Mammary epithelial cell (primary cell): Measurements from ENCODE around the gene MCF2L.

Source experiments
- EZH2 ChIP-seq: IDR thresholded peaks from 2 replicates; pipeline ENCODE4 v1.6.1; 2012; ENCODE audit warnings: low read length, inconsistent platforms, borderline replicate concordance
- TF ChIP-seq, protein P1 (sequence below), 2 donors: IDR thresholded peaks in 1 of 2; conservative IDR thresholded peaks in 1 of 2; 2 replicates each; pipeline ENCODE4 v1.5.1; 2011 to 2012; ENCODE audit warnings: inconsistent platforms in 2 of 2, low read length in 2 of 2, mild to moderate bottlenecking in 2 of 2, control low read depth in 1 of 2, low read depth in 1 of 2; ENCODE audit not compliant: insufficient read depth in 1 of 2; ENCODE audit errors: extremely low read depth in 1 of 2

DNA sequence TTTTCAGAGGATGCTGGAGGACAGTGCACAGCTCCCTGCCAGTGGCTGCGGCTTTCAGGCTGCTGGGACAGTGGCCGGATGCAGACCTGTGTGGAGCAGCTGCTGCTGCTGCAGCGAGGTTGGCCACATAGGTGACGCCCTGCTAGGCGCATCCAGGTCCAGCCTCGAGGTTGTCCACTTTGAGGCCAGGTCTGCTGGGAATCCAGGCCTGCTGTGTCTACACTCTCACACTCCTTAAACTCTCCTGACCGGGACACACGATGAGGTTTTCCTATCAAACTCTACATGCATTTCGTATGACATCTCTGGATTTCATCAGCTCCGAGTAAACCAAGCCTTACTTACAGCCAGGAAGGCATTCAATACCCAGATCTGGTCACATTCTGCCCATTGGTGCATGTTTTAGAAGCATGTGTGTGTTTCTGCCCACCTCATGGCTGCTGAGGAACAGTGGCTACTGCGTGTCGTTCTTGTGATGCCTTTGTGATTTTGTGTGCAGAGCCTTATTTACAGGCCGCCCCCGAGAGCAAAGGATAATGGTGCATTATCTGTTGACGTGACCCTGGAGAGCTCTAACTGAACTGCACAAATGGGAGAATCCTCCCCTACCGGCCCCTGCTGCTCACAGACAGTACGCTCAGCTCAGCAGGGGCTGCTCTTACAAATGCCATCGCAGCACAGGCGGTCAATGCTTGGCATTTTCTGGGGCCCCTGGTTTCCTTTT, 12.3 kb upstream of the MCF2L start:
- TF ChIP-seq, protein P1, sequence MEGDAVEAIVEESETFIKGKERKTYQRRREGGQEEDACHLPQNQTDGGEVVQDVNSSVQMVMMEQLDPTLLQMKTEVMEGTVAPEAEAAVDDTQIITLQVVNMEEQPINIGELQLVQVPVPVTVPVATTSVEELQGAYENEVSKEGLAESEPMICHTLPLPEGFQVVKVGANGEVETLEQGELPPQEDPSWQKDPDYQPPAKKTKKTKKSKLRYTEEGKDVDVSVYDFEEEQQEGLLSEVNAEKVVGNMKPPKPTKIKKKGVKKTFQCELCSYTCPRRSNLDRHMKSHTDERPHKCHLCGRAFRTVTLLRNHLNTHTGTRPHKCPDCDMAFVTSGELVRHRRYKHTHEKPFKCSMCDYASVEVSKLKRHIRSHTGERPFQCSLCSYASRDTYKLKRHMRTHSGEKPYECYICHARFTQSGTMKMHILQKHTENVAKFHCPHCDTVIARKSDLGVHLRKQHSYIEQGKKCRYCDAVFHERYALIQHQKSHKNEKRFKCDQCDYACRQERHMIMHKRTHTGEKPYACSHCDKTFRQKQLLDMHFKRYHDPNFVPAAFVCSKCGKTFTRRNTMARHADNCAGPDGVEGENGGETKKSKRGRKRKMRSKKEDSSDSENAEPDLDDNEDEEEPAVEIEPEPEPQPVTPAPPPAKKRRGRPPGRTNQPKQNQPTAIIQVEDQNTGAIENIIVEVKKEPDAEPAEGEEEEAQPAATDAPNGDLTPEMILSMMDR (conservative IDR thresholded peaks at IDR 0.05 in 1 of 2, IDR thresholded peaks at IDR 0.05 in 1 of 2; ENCODE audit: extremely low read depth in 1 of 2, insufficient read depth in 1 of 2, low read depth in 1 of 2, low read length in 2 of 2) = no peak
- no peak for TF ChIP-seq EZH2
